A172 (cell line): Measurements from ENCODE around the gene TMEM212. TPM values are rescaled to one million over a fixed set of nuclear protein-coding genes. Genes with fewer than 3 reads are reported as not detected.
"Not testable (repeated sequence)": the region's sequence is repeated elsewhere in the genome, so short reads cannot be mapped to it uniquely, and the experiment has no call there.

Experiments used
- DNase-seq: peaks from one replicate; pipeline ENCODE4 v3.0.0-alpha.2; 2015; ENCODE audit warnings: low spot score
- total RNA-seq: library from RNA; depleted of rRNA; stranded (reverse); fragments of >200 nt; shearing (Covaris generic); gene quantifications from 2 replicates; pipeline ENCODE4 v1.2.3, GENCODE V29; 2014; rRNA removed

Gene TMEM212
- total RNA-seq, 1 experiment from 2014 or later: not detected

DNA sequence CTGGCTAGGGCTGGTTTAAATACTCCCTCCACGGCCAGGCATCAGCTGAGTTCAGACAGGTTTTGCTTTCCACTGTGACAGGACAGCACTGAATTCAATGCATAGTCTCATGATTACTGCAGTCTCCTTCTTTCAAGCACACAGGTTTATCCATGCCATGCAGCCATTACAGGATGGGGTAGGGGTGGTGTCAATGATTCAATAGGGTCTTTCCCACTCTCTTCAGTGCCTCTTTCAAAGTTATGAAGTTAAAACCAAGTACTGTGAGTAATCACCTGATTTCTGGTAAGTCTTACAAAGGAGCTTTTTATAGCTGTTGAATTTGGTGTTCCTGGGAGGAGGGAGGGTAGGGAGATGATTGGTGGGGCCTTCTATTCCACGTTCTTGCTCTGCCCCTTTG, 47.2 kb downstream of the TMEM212 start:
- no peak for DNase-seq

- no peak for DNase-seq
Measured at GRCh38 chr3:171892457-171892856, 49.3 kb downstream of the TMEM212 start.

DNA sequence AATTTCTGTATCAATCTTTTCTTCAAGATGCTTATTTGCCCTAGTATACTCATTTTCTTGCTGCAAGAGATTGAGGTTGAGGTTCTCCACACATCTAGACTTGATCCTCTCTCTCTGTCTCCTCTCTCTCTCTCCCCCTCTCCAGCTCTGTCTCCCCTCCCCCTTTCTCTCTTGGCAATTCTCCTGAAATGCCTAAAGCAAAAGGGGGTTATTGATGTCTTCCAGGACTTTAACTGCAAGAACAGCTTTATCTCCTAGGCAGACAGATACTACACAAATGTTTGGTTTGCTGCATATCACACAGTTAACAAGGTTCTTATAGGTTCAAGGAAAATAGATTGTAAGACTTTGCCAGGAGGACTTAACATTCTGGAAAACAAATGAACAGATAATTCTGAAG, 52.1 kb downstream of the TMEM212 start:
- no peak for DNase-seq

DNA sequence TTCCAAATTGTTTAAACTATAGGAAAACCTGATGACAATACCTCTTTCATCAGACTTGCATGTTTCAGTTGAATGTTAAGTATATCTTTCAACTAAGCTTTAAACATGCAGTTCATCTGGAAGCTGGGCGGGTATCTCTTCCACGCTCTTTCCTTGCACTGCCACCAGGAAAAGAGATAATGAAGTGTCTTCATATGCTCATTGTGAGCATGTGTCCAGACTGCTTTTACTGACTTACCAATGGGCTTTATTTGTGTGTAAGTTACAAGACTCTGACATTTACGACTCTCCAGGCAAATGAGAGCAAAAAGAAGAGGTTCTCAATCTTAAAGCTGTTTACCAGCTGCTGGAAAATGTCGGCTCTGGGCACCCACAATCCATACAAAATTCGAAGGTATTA, 52.8 kb downstream of the TMEM212 start:
- no peak for DNase-seq

DNA sequence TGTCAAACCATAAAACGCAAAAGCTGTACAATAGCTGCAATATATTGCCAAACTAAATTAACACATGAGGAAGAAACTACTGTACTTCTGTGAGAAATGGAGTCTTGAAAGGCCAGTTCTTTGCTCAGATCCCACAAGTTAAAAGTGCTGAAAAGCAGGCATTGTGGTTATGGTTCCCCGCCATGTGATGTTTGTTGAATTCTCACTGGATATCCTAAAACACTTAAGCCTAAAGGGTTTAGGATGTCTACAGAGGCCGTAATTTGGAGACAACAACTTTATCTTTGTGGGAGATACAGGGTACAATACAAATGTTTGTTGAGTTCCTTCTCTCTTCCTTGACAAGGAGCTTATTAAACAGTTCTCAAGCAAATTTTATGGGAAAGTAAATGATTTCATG, 53.2 kb downstream of the TMEM212 start:
- no peak for DNase-seq

DNA sequence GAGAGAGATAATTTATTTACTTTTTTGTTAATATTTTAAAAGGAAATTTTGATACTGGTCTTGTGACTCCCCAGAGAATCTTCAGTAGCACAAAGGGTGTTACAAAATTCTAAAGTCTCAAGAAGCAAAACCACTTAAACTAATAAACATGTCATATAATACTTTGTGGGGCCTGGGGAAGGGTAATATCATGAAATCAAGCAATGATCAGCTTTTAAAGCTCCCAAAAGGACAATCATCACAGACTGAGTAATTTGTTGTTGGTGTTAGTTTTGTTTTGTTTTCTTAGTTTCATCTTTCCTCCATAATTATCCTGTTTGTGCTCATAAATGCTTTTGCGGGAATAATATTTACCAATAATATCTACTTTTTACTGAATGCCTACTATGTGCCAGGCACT, 55.0 kb downstream of the TMEM212 start:
- DNase-seq: no peak

- DNase-seq: no peak
Measured at GRCh38 chr3:171900446-171900845, 57.3 kb downstream of the TMEM212 start.

GRCh38 chr3:171901615-171902312, 58.6 kb downstream of the TMEM212 start:
- DNase-seq: no peak

GRCh38 chr3:171904829-171905228, 61.7 kb downstream of the TMEM212 start:
- no peak for DNase-seq

- DNase-seq: not testable (repeated sequence)
Measured at GRCh38 chr3:171906503-171906902, 63.4 kb downstream of the TMEM212 start.

GRCh38 chr3:171906951-171907676, 64.0 kb downstream of the TMEM212 start:
- DNase-seq: no peak

- no peak for DNase-seq
Measured at GRCh38 chr3:171907761-171908160, 64.6 kb downstream of the TMEM212 start.

DNA sequence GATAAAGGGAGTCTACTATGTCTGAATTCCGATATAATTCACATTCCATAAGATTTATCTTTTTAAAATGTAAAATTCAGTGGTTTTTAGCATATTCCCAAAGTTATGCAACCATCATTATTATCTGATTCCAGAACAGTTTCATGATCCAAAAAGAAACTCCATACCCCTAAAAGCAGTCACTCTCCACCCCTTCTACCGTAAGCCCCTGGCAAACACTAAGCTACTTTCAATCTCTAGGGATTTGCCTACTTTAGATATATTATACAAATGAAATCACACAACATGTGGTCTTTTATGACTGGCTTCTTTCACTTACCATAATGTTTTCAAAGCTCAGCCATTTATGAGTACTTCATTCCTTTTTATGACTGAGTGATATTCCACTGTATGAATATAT, 65.6 kb downstream of the TMEM212 start:
- no peak for DNase-seq

Other genes starting within 250 kb of the TMEM212 start
- gene PLD1, start 32.9 kb upstream of the TMEM212 start, total RNA-seq: 11.0 and 15.9 TPM in 2 replicates
- 67.2 and 74.4 TPM in 2 replicates for gene FNDC3B, start 196.2 kb downstream of the TMEM212 start, total RNA-seq